T-cell (primary cell): ENCODE data around the gene PIK3R4. TPM values are rescaled to one million over a fixed set of nuclear protein-coding genes. Genes with fewer than 3 reads are reported as not detected.
A peak's percentile ranks its signal among the peaks of the same experiment; 100 is the strongest.

Source experiments
- ATAC-seq, 4 experiments: fragments of 200-7000 bp in 3 of 4; fragments of 150-1000 bp in 1 of 4; cut with Tn5 transposase; replicated peaks in 1 of 4; 1 replicate in 3 of 4; 2 replicates in 1 of 4; pipeline ENCODE4 v1.10.0; 2021; ENCODE audit warnings: moderate library complexity in 3 of 4, mild to moderate bottlenecking in 2 of 4, moderate number of reproducible peaks in 1 of 4
- CTCF ChIA-PET, 2 donors: fragments of 300-600 bp; sonication (Branson Sonifier 250); formaldehyde crosslinking; loops; one replicate each; lab custom pipeline; 2022; ENCODE audit warnings: antibody characterized with exemption in 2 of 2; lab: Charles Lee
- POLR2A ChIA-PET, 2 donors: fragments of 300-600 bp; sonication (Branson Sonifier 250); formaldehyde crosslinking; loops; one replicate each; lab custom pipeline; 2022; ENCODE audit warnings: antibody characterized with exemption in 2 of 2; lab: Charles Lee
- DNase-seq, 35 experiments: peaks; one replicate each; pipeline versions ENCODE4 v3.0.0 to v3.0.0-alpha.2; 2013 to 2023
- H3K27ac ChIP-seq: one replicate; pipeline ENCODE4 v1.5.1; 2013; ENCODE audit warnings: low read length
- H3K27me3 ChIP-seq, 2 experiments: replicated peaks in 1 of 2; 1 replicate in 1 of 2; 2 replicates in 1 of 2; pipeline versions ENCODE4 v1.6.1 to v1.7.0; 2013; ENCODE audit warnings: low read length in 1 of 2, mixed read lengths in 1 of 2; ENCODE audit not compliant: control insufficient read depth in 2 of 2, insufficient read depth in 2 of 2; ENCODE audit errors: extremely low read depth in 1 of 2
- H3K36me3 ChIP-seq, 2 donors: 1 replicate in 1 of 2; 2 replicates in 1 of 2; pipeline versions ENCODE4 v1.6.1 to v1.7.0; 2013; ENCODE audit warnings: low read length in 1 of 2; ENCODE audit not compliant: control insufficient read depth in 2 of 2, insufficient read depth in 1 of 2; ENCODE audit errors: extremely low read depth in 1 of 2
- H3K4me1 ChIP-seq, 2 experiments: 1 replicate in 1 of 2; 2 replicates in 1 of 2; pipeline versions ENCODE4 v1.6.1 to v1.7.0; 2013; ENCODE audit warnings: low read length in 2 of 2, mixed read lengths in 1 of 2; ENCODE audit not compliant: insufficient read depth in 2 of 2, control insufficient read depth in 1 of 2; ENCODE audit errors: extremely low read depth in 1 of 2
- H3K4me3 ChIP-seq, 2 donors: 1 replicate in 1 of 2; 2 replicates in 1 of 2; pipeline versions ENCODE4 v1.5.1 to v1.7.0; 2013; ENCODE audit warnings: mild to moderate bottlenecking in 2 of 2, low read length in 1 of 2, moderate library complexity in 1 of 2; ENCODE audit not compliant: control insufficient read depth in 1 of 2; ENCODE audit errors: extremely low read depth in 1 of 2
- H3K9me3 ChIP-seq: 2 replicates; pipeline ENCODE4 v1.7.0; 2013
- H3K27ac Mint-ChIP-seq, 2 donors: one replicate each; pipeline ENCODE4 v1.8.0; 2020 to 2021; ENCODE audit warnings: mild to moderate bottlenecking in 2 of 2, mixed read lengths in 2 of 2
- H3K27me3 Mint-ChIP-seq, 2 donors: one replicate each; pipeline ENCODE4 v1.8.0; 2021 to 2022; ENCODE audit warnings: mixed read lengths in 2 of 2
- H3K36me3 Mint-ChIP-seq: one replicate; pipeline ENCODE4 v1.8.0; 2021; ENCODE audit warnings: mixed read lengths
- H3K4me1 Mint-ChIP-seq, 3 donors: one replicate each; pipeline ENCODE4 v1.8.0; 2020 to 2022; ENCODE audit warnings: mixed read lengths in 3 of 3, mild to moderate bottlenecking in 1 of 3
- H3K4me3 Mint-ChIP-seq, 3 donors: one replicate each; pipeline ENCODE4 v1.8.0; 2020 to 2022; ENCODE audit warnings: mild to moderate bottlenecking in 3 of 3, mixed read lengths in 3 of 3, moderate library complexity in 3 of 3
- H3K9me3 Mint-ChIP-seq, 3 donors: one replicate each; pipeline ENCODE4 v1.8.0; 2020 to 2022; ENCODE audit warnings: mixed read lengths in 3 of 3
- WGBS: methylation state at CpG from one replicate; pipeline ENCODE4 v1.1.5; 2013; ENCODE audit warnings: missing lambda C conversion rate; ENCODE audit not compliant: insufficient coverage; 5-methylcytosine and 5-hydroxymethylcytosine counted together
- total RNA-seq, 35 experiments: library from RNA in 6 of 35; stranded (reverse) in 6 of 35; fragments of 120-200 nt in 1 of 35; gene quantifications; one replicate each; pipeline versions ENCODE4 v1.2.1 to v1.2.4 and lab custom pipeline; 2013 to 2026

The PIK3R4 gene
- total RNA-seq (10 to 100 TPM; 14.4 to 30.7 (median 26.0) TPM), total RNA-seq (lab: John Stamatoyannopoulos, UW) (37.1 to 106 (median 62.8) reads per million in 29 experiments)
- total RNA-seq (2013) = 31.5 TPM

- Histone ChIP-seq H3K27ac (peak within 1 kb of the TSS; percentile 87), H3K36me3 (peaks cover 0 to 6% of the 10 kb centered on the region in 2 donors), H3K9me3 (no peaks in the 10 kb centered on the region), H3K4me3 (peak within 1 kb of the TSS; percentile 76 to 87), H3K4me1 (peaks cover 4 to 33% of the 10 kb centered on the region in 2 experiments), H3K27me3 (no peaks in the 10 kb centered on the region)
- no peaks in the 10 kb centered on the region for H3K9me3 Mint-ChIP-seq
- H3K36me3 Mint-ChIP-seq = peaks cover 22% of the 10 kb centered on the region
- whole genome bisulfite sequencing = 0% methylated on average over 29 of the region's 43 CpGs
- CTCF ChIA-PET = interaction anchor here (0.7 to 2.0 kb wide), 4 partner anchors 12 to 147 kb away, joined by 3 to 10 read pairs (median 6); partner anchors contain the start of gene ATP2C1 (in 1 of the 2)
- H3K27ac Mint-ChIP-seq = peak within 1 kb of the TSS; percentile 91 to 92
- DNase-seq (peak; percentile 84 to 99 (median 92)), ATAC-seq (peak; percentile 86 to 91 (median 88))
- H3K27me3 Mint-ChIP-seq = no peaks in the 10 kb centered on the region
- POLR2A ChIA-PET = interaction anchor here in 1 of 2 donors (0.7 to 0.9 kb wide), 3 partner anchors 104 to 229 kb away, joined by 3 to 9 read pairs (median 7); partner anchors contain the start of gene ATP2C1
- peaks cover 47 to 53% (median 51%) of the 10 kb centered on the region in 3 donors for H3K4me1 Mint-ChIP-seq
- H3K4me3 Mint-ChIP-seq = peak within 1 kb of the TSS in 2 of 3 donors; percentile 84 to 87
Observed at GRCh38 chr3:130746246-130747039, at the start of gene PIK3R4. PIK3R4 (minus strand) TSS chr3:130746829; CDS start chr3:130745218, 1,611 bp downstream.

DNA sequence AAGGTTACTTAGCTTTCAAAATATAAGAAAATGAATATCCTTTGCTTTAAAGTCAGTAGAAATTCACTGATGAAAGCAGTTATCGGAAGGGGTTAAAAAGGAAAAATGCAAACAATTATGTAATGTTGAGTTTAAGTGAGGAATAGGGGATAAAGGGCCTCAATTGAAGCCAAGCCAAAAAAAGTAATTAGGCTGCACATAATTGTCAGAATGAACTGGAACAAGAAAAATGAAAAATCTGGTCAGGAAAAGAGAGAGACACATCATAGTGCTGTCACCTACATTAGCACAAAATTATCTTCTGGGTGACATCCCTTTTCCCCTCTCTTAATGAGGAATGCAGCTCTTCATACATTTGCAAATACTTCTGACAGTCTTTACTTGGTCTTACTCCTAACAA, 48.8 kb upstream of the PIK3R4 start:
- POLR2A ChIA-PET = no interaction called here
- Histone ChIP-seq H3K4me1 (no peaks in the 10 kb centered on the region), H3K27me3 (no peaks in the 10 kb centered on the region), H3K4me3 (no peak overlapping the region), H3K36me3 (no peaks in the 10 kb centered on the region), H3K27ac (no peak overlapping the region), H3K9me3 (no peaks in the 10 kb centered on the region)
- Mint-ChIP-seq H3K27me3 (peaks cover 13 to 16% of the 10 kb centered on the region in 2 donors), H3K4me3 (no peak overlapping the region), H3K27ac (no peak overlapping the region), H3K9me3 (no peaks in the 10 kb centered on the region), H3K36me3 (no peaks in the 10 kb centered on the region), H3K4me1 (no peaks in the 10 kb centered on the region)
- CTCF ChIA-PET = no interaction called here
- DNase-seq (no peak), ATAC-seq (no peak)
- WGBS = 100% methylated on average over 1 of the region's 1 CpG

- Histone ChIP-seq H3K27ac (no peak overlapping the region), H3K4me3 (no peak overlapping the region), H3K4me1 (no peaks in the 10 kb centered on the region), H3K36me3 (no peaks in the 10 kb centered on the region), H3K27me3 (no peaks in the 10 kb centered on the region), H3K9me3 (no peaks in the 10 kb centered on the region)
- no peaks in the 10 kb centered on the region for H3K9me3 Mint-ChIP-seq
- POLR2A ChIA-PET = no interaction called here
- H3K27ac Mint-ChIP-seq = no peak overlapping the region
- CTCF ChIA-PET = interaction anchor here (0.6 kb wide), 2 partner anchors 12 to 35 kb away, joined by 3 read pairs; no protein-coding TSS in a partner anchor
- DNase-seq = no peak
- no peak overlapping the region for H3K4me3 Mint-ChIP-seq
- ATAC-seq = no peak
- H3K4me1 Mint-ChIP-seq = no peaks in the 10 kb centered on the region
- no CpG with 5 or more reads among the region's 2 CpGs for WGBS
- H3K27me3 Mint-ChIP-seq = peaks cover 7 to 16% of the 10 kb centered on the region in 2 donors
- no peaks in the 10 kb centered on the region for H3K36me3 Mint-ChIP-seq
Observed at GRCh38 chr3:130792246-130792645, 45.6 kb upstream of the PIK3R4 start.

- Mint-ChIP-seq H3K9me3 (no peaks in the 10 kb centered on the region), H3K4me3 (no peak overlapping the region), H3K4me1 (no peaks in the 10 kb centered on the region), H3K27me3 (peaks cover 7 to 16% of the 10 kb centered on the region in 2 donors), H3K27ac (no peak overlapping the region), H3K36me3 (no peaks in the 10 kb centered on the region)
- POLR2A ChIA-PET = no interaction called here
- no peak for DNase-seq
- CTCF ChIA-PET = no interaction called here
- no peaks in the 10 kb centered on the region for H3K36me3 ChIP-seq
- H3K27ac ChIP-seq = no peak overlapping the region
- no peak overlapping the region for H3K4me3 ChIP-seq
- H3K9me3 ChIP-seq = no peaks in the 10 kb centered on the region
- no peaks in the 10 kb centered on the region for H3K27me3 ChIP-seq
- no peaks in the 10 kb centered on the region for H3K4me1 ChIP-seq
- ATAC-seq = no peak
- 57% methylated on average over 1 of the region's 5 CpGs for WGBS
Observed at GRCh38 chr3:130789782-130790322, 43.2 kb upstream of the PIK3R4 start.

DNA sequence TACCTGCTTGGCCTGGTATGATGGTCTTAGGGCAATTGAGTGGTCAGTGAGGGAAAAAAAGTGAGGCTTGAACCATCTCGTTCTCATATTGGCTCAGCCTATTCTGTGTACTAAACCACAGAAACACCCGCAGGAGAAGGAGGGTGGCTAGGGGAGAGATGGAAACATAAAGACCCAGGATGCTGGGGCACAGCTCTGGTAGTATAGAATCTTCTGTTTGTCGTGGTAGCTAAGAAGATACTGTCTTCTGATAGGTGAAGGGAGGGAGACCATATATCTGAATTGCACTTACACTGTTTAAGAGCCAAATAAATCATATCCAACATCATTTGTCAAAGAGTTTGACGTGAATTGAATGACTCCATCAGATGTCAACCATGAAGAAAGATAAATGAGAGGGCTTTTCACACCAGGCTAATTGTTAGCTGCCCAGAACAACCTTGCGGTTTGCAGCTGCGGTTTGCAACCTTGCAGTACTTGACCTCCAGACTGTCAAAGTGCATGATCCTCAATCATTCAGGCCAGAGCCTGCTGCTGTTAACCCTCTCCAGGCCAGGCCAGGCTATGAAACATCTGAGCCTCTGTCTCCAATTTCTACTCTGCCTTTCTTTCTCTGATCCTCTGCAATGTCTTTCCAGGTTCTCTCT, 40.9 kb upstream of the PIK3R4 start:
- 100% methylated on average over 2 of the region's 6 CpGs for WGBS
- POLR2A ChIA-PET = no interaction called here

GRCh38 chr3:130786306-130786705, 39.7 kb upstream of the PIK3R4 start:
- DNase-seq (no peak), ATAC-seq (no peak)
- no peak overlapping the region for H3K4me3 ChIP-seq
- Mint-ChIP-seq H3K4me3 (no peak overlapping the region), H3K9me3 (no peaks in the 10 kb centered on the region), H3K4me1 (no peaks in the 10 kb centered on the region), H3K27me3 (peaks cover 0 to 6% of the 10 kb centered on the region in 2 donors), H3K36me3 (no peaks in the 10 kb centered on the region), H3K27ac (no peak overlapping the region)
- H3K9me3 ChIP-seq = no peaks in the 10 kb centered on the region
- H3K36me3 ChIP-seq = no peaks in the 10 kb centered on the region
- no peaks in the 10 kb centered on the region for H3K4me1 ChIP-seq
- no peak overlapping the region for H3K27ac ChIP-seq
- ChIA-PET POLR2A (no interaction called here), CTCF (no interaction called here)
- H3K27me3 ChIP-seq = no peaks in the 10 kb centered on the region

More for the DNA sequence above, 40.9 kb upstream of the PIK3R4 start:
- no peak overlapping the region for H3K27ac ChIP-seq
- no peak overlapping the region for H3K4me3 ChIP-seq
- Mint-ChIP-seq H3K4me1 (no peaks in the 10 kb centered on the region), H3K4me3 (no peak overlapping the region), H3K36me3 (no peaks in the 10 kb centered on the region), H3K27ac (no peak overlapping the region), H3K9me3 (no peaks in the 10 kb centered on the region), H3K27me3 (peaks cover 3 to 9% of the 10 kb centered on the region in 2 donors)
- ATAC-seq (no peak), DNase-seq (no peak)
- no peaks in the 10 kb centered on the region for H3K27me3 ChIP-seq
- CTCF ChIA-PET = no interaction called here
- H3K9me3 ChIP-seq = no peaks in the 10 kb centered on the region
- no peaks in the 10 kb centered on the region for H3K36me3 ChIP-seq
- no peaks in the 10 kb centered on the region for H3K4me1 ChIP-seq
